ENCODE data around the gene CLRN1. TPM values are rescaled to one million over a fixed set of nuclear protein-coding genes. Genes with fewer than 3 reads are reported as not detected.

Gene CLRN1
- total RNA-seq, 2 donors from 2014 or later = not detected

GRCh38 chr3:150930839-150931238, 41.7 kb downstream of the CLRN1 start:
- no peak for DNase-seq (ENCODE audit: low spot score)
- intact Hi-C loops (cut with DNase I) = no loop called here

DNA sequence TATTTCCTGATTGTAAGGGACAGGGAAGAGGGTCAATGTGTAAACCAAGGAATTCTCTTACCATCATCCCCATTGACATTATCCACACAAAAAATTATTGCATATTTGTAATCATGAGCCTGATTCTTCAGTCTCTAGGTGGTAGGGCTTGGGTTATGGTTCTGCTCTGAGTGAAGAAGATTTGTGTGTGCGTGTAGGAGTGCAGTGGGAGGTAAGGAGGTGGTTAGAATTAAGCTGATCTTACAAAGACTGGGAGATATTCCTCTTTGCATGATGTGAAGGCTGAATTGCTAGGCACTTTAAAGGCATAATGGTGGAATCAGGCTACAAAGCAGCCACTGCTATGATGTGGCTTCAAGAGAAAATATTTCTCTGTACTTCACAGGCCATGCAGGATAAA, 44.3 kb downstream of the CLRN1 start:
- no peak for DNase-seq (ENCODE audit: low spot score)
- intact Hi-C loops (cut with DNase I) = loop anchor here in 1 of 2 donors (2.0 kb wide), 1 partner anchor 35 kb away; no protein-coding TSS in a partner anchor

- intact Hi-C loops (cut with DNase I) = no loop called here
- DNase-seq (ENCODE audit: low spot score) = no peak
Observed at GRCh38 chr3:150926328-150926727, 46.2 kb downstream of the CLRN1 start.

- DNase-seq (ENCODE audit: low spot score) = no peak
Observed at GRCh38 chr3:150925751-150926201, 46.8 kb downstream of the CLRN1 start.

GRCh38 chr3:150922611-150923010, 49.9 kb downstream of the CLRN1 start:
- intact Hi-C loops (cut with DNase I) = no loop called here
- DNase-seq (ENCODE audit: low spot score) = no peak

More at GRCh38 chr3:150925751-150926201, 46.8 kb downstream of the CLRN1 start:
- intact Hi-C loops (cut with DNase I) = no loop called here

- intact Hi-C loops (cut with DNase I) = no loop called here
- DNase-seq (ENCODE audit: low spot score) = no peak
Observed at GRCh38 chr3:150921209-150921608, 51.3 kb downstream of the CLRN1 start.

GRCh38 chr3:150920236-150920635, 52.3 kb downstream of the CLRN1 start:
- intact Hi-C loops (cut with DNase I) = no loop called here
- DNase-seq (ENCODE audit: low spot score) = no peak

GRCh38 chr3:150917951-150918350, 54.6 kb downstream of the CLRN1 start:
- DNase-seq (ENCODE audit: low spot score) = no peak
- intact Hi-C loops (cut with DNase I) = no loop called here

- intact Hi-C loops (cut with DNase I) = no loop called here
Observed at GRCh38 chr3:150913133-150913922, 59.2 kb downstream of the CLRN1 start.

DNA sequence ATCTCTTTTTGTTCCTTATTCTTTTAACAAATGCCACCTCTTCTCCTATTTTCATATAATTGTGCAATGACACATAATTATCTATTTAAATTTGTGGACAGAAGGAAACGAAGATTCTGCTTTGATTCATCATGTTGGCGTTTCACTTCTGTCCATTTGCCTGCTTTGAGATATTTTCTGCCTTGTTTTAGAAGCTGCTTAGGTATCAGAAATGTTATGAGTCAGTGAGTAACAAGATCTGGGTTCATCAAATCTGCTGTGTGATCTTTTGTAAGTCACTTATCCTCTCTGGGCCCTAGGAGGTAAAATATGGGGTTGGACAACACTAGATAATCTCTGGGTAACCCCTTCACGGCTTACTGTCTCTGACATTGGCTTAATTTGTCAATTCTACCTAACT, 60.0 kb downstream of the CLRN1 start:
- DNase-seq (ENCODE audit: low spot score) = no peak
- intact Hi-C loops (cut with DNase I) = no loop called here

More at GRCh38 chr3:150913133-150913922, 59.2 kb downstream of the CLRN1 start:
- no peak for DNase-seq (ENCODE audit: low spot score)

DNA sequence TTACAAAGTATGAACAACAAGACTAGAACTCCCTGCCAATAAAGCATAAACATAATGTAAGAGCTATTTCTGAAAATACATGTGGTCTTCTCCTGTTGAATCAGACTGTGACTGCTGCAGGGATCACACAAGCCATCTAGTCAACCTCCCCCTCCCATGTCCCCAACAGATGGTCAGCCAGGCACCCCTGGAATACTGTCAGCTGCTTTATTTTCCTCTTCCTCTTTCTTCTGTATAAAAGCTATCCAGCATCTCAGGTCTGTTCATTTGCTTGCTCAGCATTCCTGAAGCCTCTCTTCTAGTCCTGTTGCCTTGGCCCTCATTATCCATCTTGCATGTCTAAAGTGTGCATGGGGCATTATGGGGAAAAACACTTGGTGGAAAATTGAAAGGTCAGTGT, 60.8 kb downstream of the CLRN1 start:
- no peak for DNase-seq (ENCODE audit: low spot score)
- intact Hi-C loops (cut with DNase I) = no loop called here

- intact Hi-C loops (cut with DNase I) = no loop called here
- DNase-seq (ENCODE audit: low spot score) = no peak
Observed at GRCh38 chr3:150906461-150906860, 66.1 kb downstream of the CLRN1 start.

DNA sequence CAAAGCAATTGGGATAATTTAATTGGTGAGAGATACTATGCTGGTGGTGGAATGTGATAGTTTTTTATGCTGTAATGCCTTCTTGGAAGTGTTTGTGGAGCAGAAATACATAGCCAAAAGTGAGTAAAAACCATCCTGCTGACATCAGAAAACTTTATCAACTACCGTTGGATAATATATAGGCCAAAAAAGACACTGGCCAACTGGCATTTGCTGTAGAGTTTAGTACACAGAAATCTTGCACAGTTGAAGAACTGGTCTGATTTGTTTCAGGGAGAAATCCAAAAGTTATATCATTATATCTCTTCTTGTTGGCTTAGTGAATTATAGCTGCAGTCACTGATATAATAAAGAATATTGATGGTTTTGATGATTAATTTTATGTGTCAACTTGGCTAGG, 66.8 kb downstream of the CLRN1 start:
- intact Hi-C loops (cut with DNase I) = no loop called here
- DNase-seq (ENCODE audit: low spot score) = no peak

DNA sequence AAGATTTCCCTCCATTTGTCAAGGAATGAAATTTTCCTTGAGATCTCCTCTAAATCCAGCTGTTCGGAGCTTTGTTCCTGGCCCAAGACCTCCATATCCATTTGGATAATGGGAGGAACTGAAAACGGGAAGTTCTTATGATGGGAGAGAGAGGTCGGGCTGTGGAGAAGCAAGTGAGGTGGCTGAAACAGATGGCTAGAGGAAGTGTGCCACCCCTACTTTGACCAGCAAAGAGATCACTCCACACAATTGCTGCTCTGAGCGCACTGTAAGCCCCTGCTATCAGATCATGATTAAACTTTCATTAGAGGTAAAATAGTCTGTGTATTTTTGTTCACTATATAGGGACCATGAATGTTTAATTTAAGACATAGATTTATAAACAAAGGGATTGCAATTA, 67.2 kb downstream of the CLRN1 start, which contains the start of gene MINDY4B:
Gene MINDY4B, minus strand, starts transcription at position 101 of the 400 bp plus-strand sequence. Its CDS starts 0 bp downstream, at position 101.
- DNase-seq (ENCODE audit: low spot score) = no peak
- intact Hi-C loops (cut with DNase I) = no loop called here

GRCh38 chr3:150902988-150903387, 69.5 kb downstream of the CLRN1 start:
- DNase-seq (ENCODE audit: low spot score) = no peak

GRCh38 chr3:150901793-150902192, 70.7 kb downstream of the CLRN1 start:
- no peak for DNase-seq (ENCODE audit: low spot score)
- intact Hi-C loops (cut with DNase I) = no loop called here

More at GRCh38 chr3:150902988-150903387, 69.5 kb downstream of the CLRN1 start:
- intact Hi-C loops (cut with DNase I) = no loop called here

DNA sequence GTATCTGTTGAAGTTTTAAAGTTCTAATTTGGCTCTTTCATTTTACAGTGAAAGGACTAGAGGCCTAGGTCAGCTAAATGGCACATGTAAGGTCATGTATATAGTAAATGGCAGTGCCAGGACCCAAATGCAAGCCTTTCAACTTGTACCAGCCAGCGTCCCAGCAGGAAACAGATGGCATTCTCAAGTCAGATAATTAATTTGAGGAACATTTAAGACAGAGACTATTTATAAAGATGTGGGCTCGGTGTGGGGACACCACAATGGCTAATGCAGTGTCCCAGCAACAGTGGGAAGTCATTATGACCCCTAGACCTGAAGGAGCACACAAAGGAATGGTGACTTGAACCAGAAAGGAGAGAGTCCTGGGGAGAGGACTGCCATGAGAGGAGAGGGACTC, 73.4 kb downstream of the CLRN1 start:
- intact Hi-C loops (cut with DNase I) = no loop called here
- DNase-seq (ENCODE audit: low spot score) = no peak

DNA sequence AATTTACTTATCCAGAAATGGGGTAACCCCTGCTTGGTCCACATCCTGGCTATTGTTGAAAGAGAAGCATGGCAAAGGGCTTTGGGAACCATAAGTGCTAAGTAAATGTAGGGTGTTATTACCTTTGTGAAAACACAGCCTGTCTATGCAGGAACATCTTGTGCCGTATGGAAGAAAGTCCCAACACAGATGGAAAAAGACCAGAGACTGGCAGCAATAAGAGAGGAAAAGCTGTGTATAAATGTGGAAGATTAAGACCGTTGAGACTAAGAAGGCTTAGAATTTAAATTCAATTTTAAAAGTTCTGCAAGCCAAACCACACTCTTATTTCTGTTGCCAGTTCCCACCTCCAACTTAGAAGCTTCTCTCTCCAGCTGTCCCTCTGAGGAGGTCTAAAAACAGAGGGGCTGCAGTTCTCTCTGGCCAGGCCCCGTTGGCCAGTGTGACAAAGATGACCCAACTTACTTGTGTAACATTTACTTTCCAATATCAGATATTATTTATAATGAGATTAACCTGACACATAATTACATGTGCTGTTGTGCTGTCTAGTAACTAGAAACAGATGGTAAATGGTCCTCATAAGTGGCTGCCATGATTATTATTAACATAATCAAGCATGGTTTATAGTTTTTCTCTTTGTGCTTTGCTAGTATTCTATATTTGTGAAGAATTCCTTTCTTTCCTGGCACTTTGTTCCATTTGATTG, 74.3 kb downstream of the CLRN1 start:
- no peak for DNase-seq (ENCODE audit: low spot score)
- intact Hi-C loops (cut with DNase I) = no loop called here

- intact Hi-C loops (cut with DNase I) = no loop called here
- no peak for DNase-seq (ENCODE audit: low spot score)
Observed at GRCh38 chr3:150897592-150897991, 74.9 kb downstream of the CLRN1 start.

- DNase-seq (ENCODE audit: low spot score) = no peak
- intact Hi-C loops (cut with DNase I) = no loop called here
Observed at GRCh38 chr3:150890831-150891230, 81.7 kb downstream of the CLRN1 start.
